Stimulated activated CD4-positive, alpha-beta T cell treated with anti-CD3 and anti-CD28 coated beads, TNF-alpha, amount 100 ng/mL, for 48 hours (primary cell): ENCODE data around the gene C21orf91.
"Not testable (repeated sequence)": the region's sequence is repeated elsewhere in the genome, so short reads cannot be mapped to it uniquely, and the experiment has no call there.

Source experiments
- DNase-seq, 3 donors: peaks; one replicate each; pipeline ENCODE4 v3.0.0-alpha.2; 2020; ENCODE audit warnings: low read depth in 3 of 3

The C21orf91 gene

GRCh38 chr21:17777072-17777765 lies 41.9 kb downstream of the C21orf91 start:
- DNase-seq, result no peak

- peak in 1 of 3 donors; percentile 33 for DNase-seq
Measured at GRCh38 chr21:17775431-17776126, 43.6 kb downstream of the C21orf91 start.

GRCh38 chr21:17775021-17775420 lies 44.1 kb downstream of the C21orf91 start:
- DNase-seq, result not testable (repeated sequence)

- no peak for DNase-seq
Measured at GRCh38 chr21:17769447-17769845, 49.7 kb downstream of the C21orf91 start.

- no peak for DNase-seq
Measured at GRCh38 chr21:17768840-17769446, 50.2 kb downstream of the C21orf91 start.

- DNase-seq, result no peak
Measured at GRCh38 chr21:17765207-17765606, 53.9 kb downstream of the C21orf91 start.

GRCh38 chr21:17763288-17764037 lies 55.7 kb downstream of the C21orf91 start:
- no peak for DNase-seq

GRCh38 chr21:17759511-17760178 lies 59.5 kb downstream of the C21orf91 start:
- no peak for DNase-seq

- no peak for DNase-seq
Measured at GRCh38 chr21:17758683-17759082, 60.5 kb downstream of the C21orf91 start.

- no peak for DNase-seq
Measured at GRCh38 chr21:17757671-17758070, 61.5 kb downstream of the C21orf91 start.

- no peak for DNase-seq
Measured at GRCh38 chr21:17753736-17754135, 65.4 kb downstream of the C21orf91 start.

- DNase-seq, result no peak
Measured at GRCh38 chr21:17752171-17752570, 67.0 kb downstream of the C21orf91 start.

- no peak for DNase-seq
Measured at GRCh38 chr21:17746920-17747319, 72.2 kb downstream of the C21orf91 start.

GRCh38 chr21:17745086-17745485 lies 74.1 kb downstream of the C21orf91 start:
- DNase-seq, result no peak

- no peak for DNase-seq
Measured at GRCh38 chr21:17742940-17743592, 76.1 kb downstream of the C21orf91 start.

GRCh38 chr21:17742181-17742580 lies 77.0 kb downstream of the C21orf91 start:
- no peak for DNase-seq
